ENCODE measurements around the gene ZBTB20. TPM values are rescaled to one million over a fixed set of nuclear protein-coding genes. Genes with fewer than 3 reads are reported as not detected.

The ZBTB20 gene
- total and polyA plus RNA-seq, 2 donors (not counting 1 experiment from before 2014, with no cell fraction given) = 4.0 to 123 TPM

DNA sequence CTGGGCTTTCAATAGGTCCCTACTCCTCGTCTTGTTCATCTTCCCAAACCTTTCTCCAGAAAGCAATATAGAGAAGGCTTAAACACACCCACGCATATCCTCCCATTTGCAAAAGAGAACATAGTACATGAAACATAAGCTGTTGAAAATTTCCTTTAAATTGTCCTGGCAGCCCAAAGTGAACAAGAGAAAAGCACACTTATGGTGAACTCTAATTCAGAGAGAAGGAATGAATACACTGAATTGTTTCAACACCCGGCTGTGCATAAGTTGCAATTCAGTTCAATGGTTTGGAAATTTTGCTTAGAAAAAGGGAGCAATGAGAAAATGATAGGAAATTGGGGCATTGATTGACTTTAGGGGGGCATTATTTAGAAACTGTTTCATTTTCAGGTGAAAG lies 650.6 kb downstream of the ZBTB20 start:
- Histone ChIP-seq H3K4me2 (replicated peaks; ENCODE audit: low read depth, low read length, poor library complexity, severe bottlenecking) (no peak overlapping the region), H3K27me3 (replicated peaks in 1 of 4; ENCODE audit: control extremely low read depth in 1 of 4, control insufficient read depth in 3 of 4, insufficient read depth in 4 of 4, low read length in 3 of 4) (no peaks in the 10 kb centered on the region), H2AFZ (ENCODE audit: insufficient read depth, low read depth, low read length, poor library complexity, severe bottlenecking) (no peak overlapping the region), H3K27ac (ENCODE audit: low read length in 2 of 2) (no peak overlapping the region), H3K36me3 (replicated peaks in 1 of 2; ENCODE audit: control extremely low read depth in 1 of 2, control insufficient read depth in 1 of 2, extremely low read depth in 1 of 2, insufficient read depth in 2 of 2, low read length in 1 of 2) (peaks cover 0 to 5% of the 10 kb centered on the region in 2 experiments), H4K20me1 (ENCODE audit: control insufficient read depth, insufficient read depth, low read length, poor library complexity, severe bottlenecking) (no peaks in the 10 kb centered on the region), H3K9me3 (ENCODE audit: control extremely low read depth in 1 of 3, control insufficient read depth in 2 of 3, insufficient read depth in 1 of 3, low read length in 2 of 3) (no peaks in the 10 kb centered on the region), H3K79me2 (ENCODE audit: control insufficient read depth, insufficient read depth, low read length) (no peaks in the 10 kb centered on the region), H3K4me3 (ENCODE audit: control extremely low read depth in 1 of 5, extremely low read depth in 1 of 5, insufficient read depth in 1 of 5, low read depth in 2 of 5, low read length in 4 of 5) (no peak overlapping the region), H3K9ac (ENCODE audit: low read length) (no peak overlapping the region), H3K4me1 (ENCODE audit: control insufficient read depth in 2 of 2, insufficient read depth in 2 of 2, low read length in 2 of 2) (peaks cover 7 to 9% of the 10 kb centered on the region in 2 donors)
- POLR2A ChIA-PET = no interaction called here
- ATAC-seq (ENCODE audit: low read depth) = no peak
- intact Hi-C loops (cut with micrococcal nuclease) = no loop called here
- CTCF ChIA-PET = no interaction called here
- H3K27ac Mint-ChIP-seq = no peak overlapping the region
- H3K4me3 Mint-ChIP-seq = no peak overlapping the region
- H3K9me3 Mint-ChIP-seq (ENCODE audit: insufficient read depth) = no peaks in the 10 kb centered on the region
- TF ChIP-seq EZH2 (IDR thresholded peaks at IDR 0.05; ENCODE audit: borderline replicate concordance, insufficient read depth, low read depth, low read length, poor library complexity, severe bottlenecking) = no peak
- TF ChIP-seq, protein P1, sequence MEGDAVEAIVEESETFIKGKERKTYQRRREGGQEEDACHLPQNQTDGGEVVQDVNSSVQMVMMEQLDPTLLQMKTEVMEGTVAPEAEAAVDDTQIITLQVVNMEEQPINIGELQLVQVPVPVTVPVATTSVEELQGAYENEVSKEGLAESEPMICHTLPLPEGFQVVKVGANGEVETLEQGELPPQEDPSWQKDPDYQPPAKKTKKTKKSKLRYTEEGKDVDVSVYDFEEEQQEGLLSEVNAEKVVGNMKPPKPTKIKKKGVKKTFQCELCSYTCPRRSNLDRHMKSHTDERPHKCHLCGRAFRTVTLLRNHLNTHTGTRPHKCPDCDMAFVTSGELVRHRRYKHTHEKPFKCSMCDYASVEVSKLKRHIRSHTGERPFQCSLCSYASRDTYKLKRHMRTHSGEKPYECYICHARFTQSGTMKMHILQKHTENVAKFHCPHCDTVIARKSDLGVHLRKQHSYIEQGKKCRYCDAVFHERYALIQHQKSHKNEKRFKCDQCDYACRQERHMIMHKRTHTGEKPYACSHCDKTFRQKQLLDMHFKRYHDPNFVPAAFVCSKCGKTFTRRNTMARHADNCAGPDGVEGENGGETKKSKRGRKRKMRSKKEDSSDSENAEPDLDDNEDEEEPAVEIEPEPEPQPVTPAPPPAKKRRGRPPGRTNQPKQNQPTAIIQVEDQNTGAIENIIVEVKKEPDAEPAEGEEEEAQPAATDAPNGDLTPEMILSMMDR (IDR thresholded peaks at IDR 0.05) = no peak
- DNase-seq = no peak
- peaks cover 12% of the 10 kb centered on the region for H3K4me1 Mint-ChIP-seq
- 100% methylated on average over 1 of the region's 3 CpGs for WGBS (ENCODE audit: insufficient coverage)
- no peaks in the 10 kb centered on the region for H3K27me3 Mint-ChIP-seq

- Mint-ChIP-seq H3K27me3 (no peaks in the 10 kb centered on the region), H3K27ac (no peak overlapping the region), H3K4me3 (no peak overlapping the region), H3K4me1 (peaks cover 11% of the 10 kb centered on the region), H3K9me3 (ENCODE audit: insufficient read depth) (no peaks in the 10 kb centered on the region)
- Histone ChIP-seq H3K79me2 (ENCODE audit: control insufficient read depth, insufficient read depth, low read length) (no peaks in the 10 kb centered on the region), H3K27me3 (replicated peaks in 1 of 4; ENCODE audit: control extremely low read depth in 1 of 4, control insufficient read depth in 3 of 4, insufficient read depth in 4 of 4, low read length in 3 of 4) (no peaks in the 10 kb centered on the region), H4K20me1 (ENCODE audit: control insufficient read depth, insufficient read depth, low read length, poor library complexity, severe bottlenecking) (no peaks in the 10 kb centered on the region), H3K27ac (ENCODE audit: low read length in 2 of 2) (no peak overlapping the region), H3K9ac (ENCODE audit: low read length) (no peak overlapping the region), H3K4me1 (ENCODE audit: control insufficient read depth in 2 of 2, insufficient read depth in 2 of 2, low read length in 2 of 2) (peaks cover 7 to 9% of the 10 kb centered on the region in 2 donors), H3K9me3 (ENCODE audit: control extremely low read depth in 1 of 3, control insufficient read depth in 2 of 3, insufficient read depth in 1 of 3, low read length in 2 of 3) (no peaks in the 10 kb centered on the region), H3K4me2 (replicated peaks; ENCODE audit: low read depth, low read length, poor library complexity, severe bottlenecking) (no peak overlapping the region), H3K36me3 (replicated peaks in 1 of 2; ENCODE audit: control extremely low read depth in 1 of 2, control insufficient read depth in 1 of 2, extremely low read depth in 1 of 2, insufficient read depth in 2 of 2, low read length in 1 of 2) (peaks cover 0 to 5% of the 10 kb centered on the region in 2 experiments), H3K4me3 (ENCODE audit: control extremely low read depth in 1 of 5, extremely low read depth in 1 of 5, insufficient read depth in 1 of 5, low read depth in 2 of 5, low read length in 4 of 5) (no peak overlapping the region), H2AFZ (ENCODE audit: insufficient read depth, low read depth, low read length, poor library complexity, severe bottlenecking) (no peak overlapping the region)
- 100% methylated on average over 1 of the region's 1 CpG for WGBS (ENCODE audit: insufficient coverage)
- DNase-seq (no peak), ATAC-seq (ENCODE audit: low read depth) (no peak)
- ChIA-PET POLR2A (no interaction called here), CTCF (interaction anchor here (1.0 kb wide), 1 partner anchor 20 kb away, joined by 3 read pairs; no protein-coding TSS in a partner anchor)
- TF ChIP-seq EZH2 (IDR thresholded peaks at IDR 0.05; ENCODE audit: borderline replicate concordance, insufficient read depth, low read depth, low read length, poor library complexity, severe bottlenecking) = no peak
- TF ChIP-seq, protein P1 (IDR thresholded peaks at IDR 0.05) = no peak
- intact Hi-C loops (cut with micrococcal nuclease) = no loop called here
Measured at GRCh38 chr3:114496021-114496434, 651.1 kb downstream of the ZBTB20 start.

Data from B cell (primary cell).